Vagina (tissue), 2 donors: ENCODE results near the gene GNRHR. TPM values are rescaled to one million over a fixed set of nuclear protein-coding genes. Genes with fewer than 3 reads are reported as not detected.
"Not testable (repeated sequence)": the region's sequence is repeated elsewhere in the genome, so short reads cannot be mapped to it uniquely, and the experiment has no call there.

Experiments used
- DNase-seq, 2 donors: peaks; one replicate each; pipeline ENCODE4 v3.0.0-alpha.2; 2017; ENCODE audit errors: extremely low spot score in 2 of 2
- H3K27ac ChIP-seq: fragments of 200-600 bp; sonication (generic); one replicate; pipeline ENCODE4 v1.5.1; 2019
- H3K27me3 ChIP-seq: fragments of 200-600 bp; sonication (generic); one replicate; pipeline ENCODE4 v1.5.1; 2019
- H3K36me3 ChIP-seq, 2 donors: fragments of 200-600 bp; sonication (generic); one replicate each; pipeline ENCODE4 v1.5.1; 2017 to 2019
- H3K4me1 ChIP-seq: fragments of 200-600 bp; sonication (generic); one replicate; pipeline ENCODE4 v1.5.1; 2019
- H3K4me3 ChIP-seq, 2 donors: fragments of 200-600 bp; sonication (generic); 1 replicate in 1 of 2; 2 replicates in 1 of 2; pipeline ENCODE4 v1.5.1; 2016 to 2019
- H3K9me3 ChIP-seq: fragments of 200-600 bp; sonication (generic); one replicate; pipeline ENCODE4 v1.5.1; 2019
- CTCF ChIP-seq, 3 experiments: fragments of 450-650 bp in 2 of 3; fragments of 200-600 bp in 1 of 3; sonication (generic) in 1 of 3; IDR thresholded peaks; one replicate each; pipeline ENCODE4 v1.5.1; 2017 to 2019; ENCODE audit warnings: antibody characterized with exemption in 3 of 3, mild to moderate bottlenecking in 2 of 3, moderate library complexity in 2 of 3
- POLR2A ChIP-seq, 2 donors: fragments of 450-650 bp; IDR thresholded peaks; one replicate each; pipeline ENCODE4 v1.6.1; 2017; ENCODE audit warnings: antibody characterized with exemption in 2 of 2, mild to moderate bottlenecking in 2 of 2, moderate library complexity in 2 of 2
- POLR2AphosphoS5 ChIP-seq, 2 donors: sonication (generic); formaldehyde crosslinking; IDR thresholded peaks; one replicate each; pipeline ENCODE4 v1.9.0; 2017; ENCODE audit warnings: antibody characterized with exemption in 2 of 2, mild to moderate bottlenecking in 2 of 2, low read depth in 1 of 2; ENCODE audit not compliant: insufficient read depth in 1 of 2
- intact Hi-C: fragments of 100-400 bp; cut with DNase I; formaldehyde crosslinking; loops from one replicate; pipeline ENCODE4 v1.15.1; 2023
- total RNA-seq: library from RNA; depleted of rRNA; stranded (reverse); fragments of >200 nt; gene quantifications from one replicate; pipeline ENCODE4 v1.2.3, GENCODE V29; 2016

Gene GNRHR
- total RNA-seq, 1 donor from 2014 or later: not detected

- Histone ChIP-seq H3K4me1 (peaks cover 15% of the 10 kb centered on the region), H3K27ac (no peak overlapping the region), H3K4me3 (no peak overlapping the region), H3K9me3 (no peaks in the 10 kb centered on the region), H3K27me3 (no peaks in the 10 kb centered on the region), H3K36me3 (no peaks in the 10 kb centered on the region)
- intact Hi-C loops: no loop called here
- no peak for TF ChIP-seq POLR2AphosphoS5 (IDR thresholded peaks at IDR 0.05; ENCODE audit: insufficient read depth in 1 of 2, low read depth in 1 of 2)
- TF ChIP-seq CTCF (IDR thresholded peaks at IDR 0.05): no peak
- no peak for TF ChIP-seq POLR2A (IDR thresholded peaks at IDR 0.05)
- no peak for DNase-seq
These were observed 40.5 kb downstream of the GNRHR start for GRCh38 chr4:67713529-67714247.

GRCh38 chr4:67712650-67713528 is 41.3 kb downstream of the GNRHR start:
- no peaks in the 10 kb centered on the region for H3K36me3 ChIP-seq
- H3K4me1 ChIP-seq: peaks cover 15% of the 10 kb centered on the region
- H3K9me3 ChIP-seq: no peaks in the 10 kb centered on the region
- H3K4me3 ChIP-seq: no peak overlapping the region
- DNase-seq: no peak
- no peak overlapping the region for H3K27ac ChIP-seq
- H3K27me3 ChIP-seq: no peaks in the 10 kb centered on the region
- intact Hi-C loops: no loop called here
- TF ChIP-seq CTCF (IDR thresholded peaks at IDR 0.05): no peak
- no peak for TF ChIP-seq POLR2AphosphoS5 (IDR thresholded peaks at IDR 0.05; ENCODE audit: insufficient read depth in 1 of 2, low read depth in 1 of 2)
- no peak for TF ChIP-seq POLR2A (IDR thresholded peaks at IDR 0.05)

- H3K27me3 ChIP-seq: no peaks in the 10 kb centered on the region
- peaks cover 15% of the 10 kb centered on the region for H3K4me1 ChIP-seq
- TF ChIP-seq CTCF (IDR thresholded peaks at IDR 0.05): no peak
- no peak for TF ChIP-seq POLR2AphosphoS5 (IDR thresholded peaks at IDR 0.05; ENCODE audit: insufficient read depth in 1 of 2, low read depth in 1 of 2)
- TF ChIP-seq POLR2A (IDR thresholded peaks at IDR 0.05): no peak
- no peaks in the 10 kb centered on the region for H3K36me3 ChIP-seq
- no peak for DNase-seq
- no peak overlapping the region for H3K27ac ChIP-seq
- H3K4me3 ChIP-seq: no peak overlapping the region
- H3K9me3 ChIP-seq: no peaks in the 10 kb centered on the region
- intact Hi-C loops: no loop called here
These were observed 42.1 kb downstream of the GNRHR start for GRCh38 chr4:67712000-67712625.

GRCh38 chr4:67706682-67707081 is 47.5 kb downstream of the GNRHR start:
- H3K4me3 ChIP-seq, H3K9me3 ChIP-seq, H3K27me3 ChIP-seq, intact Hi-C loops, H3K27ac ChIP-seq, H3K4me1 ChIP-seq, DNase-seq, H3K36me3 ChIP-seq: not testable (repeated sequence)

GRCh38 chr4:67704843-67705242 is 49.3 kb downstream of the GNRHR start:
- DNase-seq: no peak
- no peaks in the 10 kb centered on the region for H3K27me3 ChIP-seq
- H3K36me3 ChIP-seq: no peaks in the 10 kb centered on the region
- H3K27ac ChIP-seq: no peak overlapping the region
- no peaks in the 10 kb centered on the region for H3K9me3 ChIP-seq
- TF ChIP-seq POLR2A (IDR thresholded peaks at IDR 0.05): no peak
- intact Hi-C loops: no loop called here
- no peak overlapping the region for H3K4me3 ChIP-seq
- H3K4me1 ChIP-seq: peaks cover 15% of the 10 kb centered on the region
